A549 treated with ZK216348 at 1 μM for 4 hours (cell line): ENCODE results near the gene OAT. TPM values are rescaled to one million over a fixed set of nuclear protein-coding genes. Genes with fewer than 3 reads are reported as not detected.

Source experiments
- total RNA-seq: library from RNA; stranded (reverse); fragments of 200-300 nt; extraction: Qiagen RNA extraction; gene quantifications from 5 replicates; pipeline ENCODE4 v1.2.3, GENCODE V29; 2022; ENCODE audit warnings: low read depth

OAT gene
- total RNA-seq = 65.7 to 98.2 TPM (median 69.7 TPM) in 5 replicates

GRCh38 chr10:124418726-124419501 lies at the start of gene OAT:
TSS of gene OAT (minus strand) at chr10:124418923. CDS start at chr10:124412171, 6,752 bp downstream.

GRCh38 chr10:124461642-124462347 lies 43.1 kb upstream of the OAT start, which contains the start of gene LHPP:
TSS of gene LHPP (plus strand) at chr10:124461823. CDS start at chr10:124461863, 40 bp downstream.

GRCh38 chr10:124450012-124450782 lies 31.5 kb upstream of the OAT start, which contains the start of gene NKX1-2:
TSS of gene NKX1-2 (minus strand) at chr10:124450035. CDS start at chr10:124449943, 92 bp downstream.

Other genes starting within 250 kb of the OAT start
- gene NKX1-2, start 31.1 kb upstream of the OAT start, total RNA-seq = 0.07 TPM in 1 of 5 replicates, not detected in the others
- 11.8 to 14.8 TPM (median 12.5 TPM) in 5 replicates for gene LHPP, start 42.9 kb upstream of the OAT start, total RNA-seq